HTR-8/SVneo (cell line): ENCODE data around the gene PRR15L.

Experiments used
- DNase-seq: peaks from one replicate; pipeline ENCODE4 v3.0.0; 2011; ENCODE audit warnings: low spot score, mixed read lengths; ENCODE audit not compliant: insufficient read length
- FAIRE-seq: peaks from 2 replicates; lab custom pipeline; 2011; peaks lifted over from hg19 to GRCh38; lab: Jason Lieb, UNC

Gene PRR15L

DNA sequence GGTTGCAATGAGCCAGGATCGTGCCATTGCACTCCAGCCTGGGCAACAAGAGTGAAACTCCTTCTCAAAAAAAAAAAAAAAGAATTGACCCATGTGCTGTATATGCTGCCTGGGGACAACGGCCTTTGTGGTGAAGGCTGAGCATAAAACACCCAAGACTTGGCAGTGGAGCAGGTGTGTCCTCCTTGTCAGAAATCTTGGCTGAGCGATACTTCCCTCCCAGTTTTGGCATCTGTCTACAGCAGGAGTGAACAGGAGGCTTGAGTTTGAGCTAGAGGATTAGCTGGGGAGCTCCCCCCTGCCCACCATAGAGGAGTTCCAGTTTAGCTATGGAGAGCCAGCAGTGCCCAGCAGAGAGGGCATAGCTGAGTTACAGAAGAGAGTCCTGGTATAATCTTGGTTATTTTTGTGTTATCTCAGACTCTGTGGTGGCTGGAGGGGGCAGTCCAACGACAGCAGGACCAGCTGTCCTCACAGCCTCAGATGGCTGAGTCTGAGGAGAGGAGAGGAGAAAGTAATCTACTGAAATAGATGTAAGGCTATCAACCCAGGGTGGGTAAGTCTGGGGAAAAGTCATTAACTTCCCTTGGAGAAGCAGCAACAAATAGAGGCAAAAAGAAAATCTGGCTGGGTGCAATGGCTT, 43.3 kb downstream of the PRR15L start:
- FAIRE-seq (no peak), DNase-seq (no peak)

GRCh38 chr17:47913050-47913449, 44.6 kb downstream of the PRR15L start:
- DNase-seq (no peak), FAIRE-seq (no peak)

DNA sequence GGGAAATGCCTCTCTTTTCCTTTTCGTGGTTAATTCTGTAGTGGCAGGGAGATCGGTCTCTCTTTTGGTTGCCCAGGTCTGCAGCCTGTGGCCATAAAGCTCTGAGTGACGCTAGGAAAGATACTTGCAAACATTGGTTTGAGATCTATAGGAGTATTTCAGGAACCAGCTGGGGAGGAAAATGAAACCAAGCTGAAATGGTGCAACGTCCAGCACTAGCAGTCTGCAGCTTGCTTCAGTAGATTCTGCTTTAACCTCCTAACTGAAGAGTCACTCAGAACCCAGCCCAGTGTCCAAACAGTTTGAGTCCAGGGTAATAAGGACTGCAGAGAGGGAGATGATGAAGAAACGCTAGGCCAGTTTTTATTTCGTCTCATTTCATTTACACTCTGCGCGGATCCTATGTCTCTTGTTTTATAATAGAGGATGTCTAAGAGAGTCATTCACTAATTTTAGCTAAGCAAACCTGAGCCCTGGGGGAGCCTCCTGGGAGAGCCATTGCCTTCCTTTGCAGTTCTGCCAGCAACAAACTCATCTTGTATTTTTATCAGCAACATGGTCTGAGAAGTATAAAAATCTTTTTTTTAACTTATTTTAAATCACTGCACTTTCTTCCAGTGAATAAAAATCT, 49.6 kb downstream of the PRR15L start:
- FAIRE-seq (no peak), DNase-seq (no peak)

- DNase-seq (no peak), FAIRE-seq (no peak)
Measured at GRCh38 chr17:47906443-47906842, 51.2 kb downstream of the PRR15L start.

DNA sequence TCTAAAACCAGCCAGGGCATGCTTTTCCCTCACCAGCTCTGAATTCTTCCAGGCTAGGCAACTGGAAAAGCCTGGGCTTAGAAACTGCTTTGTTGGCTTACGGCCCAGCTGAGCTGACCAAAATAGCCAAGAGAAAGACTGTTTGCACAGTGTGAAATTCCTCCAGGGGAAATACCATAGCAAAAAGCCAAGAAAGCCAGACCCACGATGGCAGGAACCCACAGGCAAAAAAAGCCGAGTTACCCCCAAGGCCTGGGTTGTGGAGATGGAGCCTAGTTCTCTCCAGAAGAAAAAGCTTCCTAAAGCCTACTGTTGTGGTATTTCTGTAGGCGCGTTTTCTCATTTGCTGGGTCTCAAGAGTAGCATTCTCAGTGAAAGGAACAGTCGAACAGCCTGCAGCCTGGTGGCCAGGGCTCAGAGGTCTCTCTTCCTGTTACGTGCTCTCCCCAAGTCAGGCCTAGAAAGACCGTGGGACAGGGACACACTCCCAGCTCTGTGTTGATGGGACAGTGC, 52.4 kb downstream of the PRR15L start:
- FAIRE-seq (no peak), DNase-seq (no peak)

DNA sequence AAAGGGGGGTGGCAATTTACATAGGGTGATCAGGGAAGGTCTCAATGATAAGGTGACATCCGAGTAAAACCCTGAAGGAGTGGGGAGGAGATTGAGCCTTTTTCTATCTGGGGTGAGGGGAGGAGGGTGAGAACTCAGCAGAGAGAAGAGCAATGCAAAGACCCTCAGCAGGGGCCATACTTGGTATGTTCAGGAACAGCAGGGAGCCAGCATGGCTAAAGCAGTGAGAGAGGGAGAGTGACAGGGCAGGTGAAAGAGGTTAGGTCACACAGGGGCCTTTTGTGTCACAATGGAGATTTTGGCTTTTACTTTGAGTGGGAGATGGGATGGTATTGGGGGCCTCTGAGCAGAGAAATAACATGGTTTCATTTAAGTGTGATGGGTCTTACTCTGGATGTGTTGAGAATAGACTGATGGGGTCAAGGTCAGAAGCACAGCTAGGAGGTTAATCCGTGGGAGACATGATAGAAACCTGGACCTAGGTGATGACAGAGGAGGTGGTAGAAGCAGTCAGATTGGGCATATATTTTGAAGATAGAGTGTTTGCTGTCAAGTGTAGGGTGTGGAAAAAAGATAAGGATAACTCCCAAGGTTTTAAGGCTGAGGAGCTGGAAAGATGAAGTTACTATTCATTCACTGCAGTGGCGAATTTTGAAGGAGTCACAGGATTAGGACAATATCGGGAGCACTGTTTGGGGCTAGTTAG, 55.5 kb downstream of the PRR15L start:
- no peak for DNase-seq
- FAIRE-seq = no peak
